H1 (cell line): ENCODE results near the gene ASAP2. TPM values are rescaled to one million over a fixed set of nuclear protein-coding genes. Genes with fewer than 3 reads are reported as not detected.

Experiments
- CTCF ChIA-PET: fragments of 300-600 bp; sonication (Branson Sonifier 250); formaldehyde crosslinking; loops from one replicate; lab custom pipeline; 2021; ENCODE audit not compliant: partially characterized antibody; lab: Charles Lee
- POLR2A ChIA-PET: fragments of 300-600 bp; sonication (Branson Sonifier 250); formaldehyde crosslinking; loops from one replicate; lab custom pipeline; 2021; ENCODE audit warnings: inconsistent platforms; ENCODE audit not compliant: partially characterized antibody; lab: Charles Lee
- DNase-seq, 2 experiments: peaks; one replicate each; pipeline versions ENCODE4 v3.0.0 to v3.0.0-alpha.2; 2010 to 2022; ENCODE audit warnings: low spot score in 2 of 2, low read depth in 1 of 2, mixed read lengths in 1 of 2
- FAIRE-seq: peaks from 2 replicates; lab custom pipeline; 2011; peaks lifted over from hg19 to GRCh38; lab: Jason Lieb, UNC
- H2AFZ ChIP-seq: 2 replicates; pipeline ENCODE4 v1.8.1; 2012; ENCODE audit warnings: low read length, inconsistent platforms
- H2AK5ac ChIP-seq: 2 replicates; pipeline ENCODE4 v1.6.1; 2013; ENCODE audit warnings: low read depth, low read length
- H2BK120ac ChIP-seq: replicated peaks from 2 replicates; pipeline ENCODE3; 2013; ENCODE audit warnings: low read depth, low read length, inconsistent platforms
- H2BK12ac ChIP-seq: 2 replicates; pipeline ENCODE4 v1.6.1; 2013; ENCODE audit warnings: low read depth, low read length
- H2BK15ac ChIP-seq: 2 replicates; pipeline ENCODE4 v1.6.1; 2013; ENCODE audit warnings: low read length
- H2BK20ac ChIP-seq: 2 replicates; pipeline ENCODE4 v1.6.1; 2013; ENCODE audit warnings: low read length
- H2BK5ac ChIP-seq: 2 replicates; pipeline ENCODE4 v1.6.1; 2013; ENCODE audit warnings: low read depth, low read length
- H3K14ac ChIP-seq: 2 replicates; pipeline ENCODE4 v1.6.1; 2013; ENCODE audit warnings: inconsistent platforms; ENCODE audit not compliant: insufficient read length
- H3K18ac ChIP-seq: 2 replicates; pipeline ENCODE4 v1.6.1; 2013; ENCODE audit warnings: low read length; ENCODE audit errors: extremely low read depth
- H3K23ac ChIP-seq: 2 replicates; pipeline ENCODE4 v1.6.1; 2013; ENCODE audit warnings: inconsistent platforms; ENCODE audit not compliant: insufficient read length
- H3K23me2 ChIP-seq: 2 replicates; pipeline ENCODE4 v1.6.1; 2013; ENCODE audit warnings: low read depth, low read length
- H3K27ac ChIP-seq: 2 replicates; pipeline ENCODE4 v1.6.1; 2011; ENCODE audit warnings: low read depth, low read length, inconsistent platforms
- H3K27me3 ChIP-seq, 4 experiments: replicated peaks in 1 of 4; 1 replicate in 1 of 4; 2 replicates in 3 of 4; pipeline versions ENCODE4 v1.6.1 to v1.8.1; 2011 to 2013; ENCODE audit warnings: low read length in 3 of 4, mild to moderate bottlenecking in 3 of 4, inconsistent platforms in 2 of 4, mixed read lengths in 2 of 4, moderate library complexity in 1 of 4; ENCODE audit not compliant: control insufficient read depth in 3 of 4, insufficient read depth in 3 of 4; ENCODE audit errors: extremely low read depth in 1 of 4
- H3K36me3 ChIP-seq, 4 experiments: 2 replicates each; pipeline versions ENCODE4 v1.6.1 to v1.8.1; 2011 to 2013; ENCODE audit warnings: mild to moderate bottlenecking in 4 of 4, low read length in 3 of 4, moderate library complexity in 2 of 4, control low read depth in 1 of 4, inconsistent platforms in 1 of 4; ENCODE audit not compliant: insufficient read depth in 4 of 4, control insufficient read depth in 2 of 4
- H3K4ac ChIP-seq: replicated peaks from 2 replicates; pipeline ENCODE3; 2013; ENCODE audit warnings: low read length, low read depth, mixed read lengths, inconsistent platforms; ENCODE audit not compliant: insufficient read length
- H3K4me1 ChIP-seq, 4 experiments: replicated peaks in 1 of 4; 1 replicate in 1 of 4; 2 replicates in 3 of 4; pipeline versions ENCODE4 v1.6.1 to v1.8.1; 2011 to 2013; ENCODE audit warnings: low read length in 3 of 4, inconsistent platforms in 2 of 4, mixed read lengths in 1 of 4; ENCODE audit not compliant: insufficient read depth in 4 of 4, control insufficient read depth in 3 of 4
- H3K4me2 ChIP-seq, 2 experiments: 2 replicates each; pipeline versions ENCODE4 v1.6.1 to v1.8.1; 2011 to 2013; ENCODE audit warnings: low read depth in 2 of 2, low read length in 2 of 2, control low read depth in 1 of 2, inconsistent platforms in 1 of 2, mild to moderate bottlenecking in 1 of 2; ENCODE audit not compliant: insufficient read depth in 1 of 2
- H3K4me3 ChIP-seq, 4 experiments: fragments of 200-600, 300-600 bp in 1 of 4; sonication (generic), shearing (Covaris generic), sonication (Bioruptor Twin) in 1 of 4; 2 replicates each; pipeline versions ENCODE4 v1.5.1 to v1.8.1; 2011 to 2016; ENCODE audit warnings: low read length in 4 of 4, low read depth in 3 of 4, control low read depth in 2 of 4, inconsistent platforms in 2 of 4, mild to moderate bottlenecking in 2 of 4, mixed read lengths in 1 of 4, moderate library complexity in 1 of 4; ENCODE audit not compliant: insufficient read depth in 2 of 4; ENCODE audit errors: extremely low read depth in 1 of 4
- H3K56ac ChIP-seq: replicated peaks from 2 replicates; pipeline ENCODE3; 2013; ENCODE audit warnings: low read depth, mild to moderate bottlenecking, mixed read lengths, low read length, inconsistent platforms; ENCODE audit not compliant: insufficient read length
- H3K79me1 ChIP-seq: 2 replicates; pipeline ENCODE4 v1.6.1; 2013; ENCODE audit warnings: low read depth, low read length, control low read depth
- H3K79me2 ChIP-seq, 2 experiments: 2 replicates each; pipeline versions ENCODE4 v1.6.1 to v1.8.1; 2012 to 2013; ENCODE audit warnings: low read length in 2 of 2, mild to moderate bottlenecking in 2 of 2, inconsistent platforms in 1 of 2; ENCODE audit not compliant: insufficient read depth in 2 of 2, control insufficient read depth in 1 of 2
- H3K9ac ChIP-seq, 4 experiments: replicated peaks in 1 of 4; 1 replicate in 1 of 4; 2 replicates in 3 of 4; pipeline versions ENCODE4 v1.6.1 to v1.8.1; 2011 to 2013; ENCODE audit warnings: low read depth in 3 of 4, low read length in 3 of 4, control low read depth in 2 of 4, mild to moderate bottlenecking in 2 of 4, moderate library complexity in 2 of 4, inconsistent platforms in 1 of 4; ENCODE audit errors: extremely low read depth in 1 of 4
- H3K9me3 ChIP-seq, 2 experiments: 2 replicates each; pipeline versions ENCODE4 v1.6.1 to v1.8.1; 2012 to 2013; ENCODE audit warnings: mild to moderate bottlenecking in 2 of 2, moderate library complexity in 2 of 2, control low read depth in 1 of 2, inconsistent platforms in 1 of 2, low read depth in 1 of 2, low read length in 1 of 2, mixed read lengths in 1 of 2; ENCODE audit not compliant: insufficient read depth in 2 of 2
- H4K20me1 ChIP-seq, 2 experiments: replicated peaks in 1 of 2; 2 replicates each; pipeline versions ENCODE3 to v1.8.1; 2011 to 2013; ENCODE audit warnings: inconsistent platforms in 2 of 2, low read length in 2 of 2, mild to moderate bottlenecking in 1 of 2; ENCODE audit not compliant: insufficient read depth in 2 of 2, control insufficient read depth in 1 of 2
- H4K5ac ChIP-seq: 2 replicates; pipeline ENCODE4 v1.6.1; 2013; ENCODE audit warnings: low read length, low read depth, mixed read lengths, inconsistent platforms; ENCODE audit not compliant: insufficient read length
- H4K8ac ChIP-seq: 2 replicates; pipeline ENCODE4 v1.8.0; 2013; ENCODE audit warnings: mild to moderate bottlenecking, moderate library complexity, low read length, inconsistent platforms; ENCODE audit not compliant: insufficient read depth; ENCODE audit errors: extremely low read depth
- H4K91ac ChIP-seq: replicated peaks from 2 replicates; pipeline ENCODE3; 2013; ENCODE audit warnings: low read length, mixed read lengths, inconsistent platforms; ENCODE audit not compliant: insufficient read length
- HDAC6 ChIP-seq: IDR thresholded peaks from one replicate; pipeline ENCODE4 v1.7.1; 2012; ENCODE audit warnings: low read depth, mild to moderate bottlenecking, inconsistent platforms, low read length, moderate library complexity
- SP1 ChIP-seq: IDR thresholded peaks from 2 replicates; pipeline ENCODE4 v1.6.1; 2011; ENCODE audit warnings: low read depth, low read length
- WGBS, 2 experiments: shearing (Covaris generic) in 1 of 2; methylation state at CpG; one replicate each; pipeline versions ENCODE4 v1.1.6 to v1.1.7; 2013 to 2015; ENCODE audit warnings: low lambda C conversion rate in 2 of 2, mixed read lengths in 2 of 2, inconsistent platforms in 1 of 2, low coverage in 1 of 2, missing lambda C conversion rate in 1 of 2; ENCODE audit not compliant: insufficient replicate concordance in 2 of 2, insufficient coverage in 1 of 2, insufficient read length in 1 of 2; ENCODE audit errors: extremely low coverage in 1 of 2, missing lambda C conversion rate in 1 of 2; 5-methylcytosine and 5-hydroxymethylcytosine counted together
- polyA plus RNA-seq, 7 experiments: library from polyadenylated mRNA; depleted of rRNA in 3 of 7; stranded (reverse) in 5 of 7; unstranded in 2 of 7; fragments of >200 nt in 5 of 7; fragments of 200-250 nt in 2 of 7; gene quantifications; 1 replicate in 5 of 7; 2 replicates in 1 of 7; 4 replicates in 1 of 7; pipeline versions ENCODE4 v1.2.1 to v1.2.3, GENCODE V29; 2011 to 2013; ENCODE audit warnings: missing spikeins in 2 of 7, mixed read lengths in 2 of 7
- total RNA-seq: library from RNA; stranded (reverse); fragmentation: NEBNext Ultra II Directional; extraction: Animal tissue kit (Norgen Biotek cat#: 25700); gene quantifications from 2 replicates; pipeline ENCODE4 v1.2.1, GENCODE V29; 2021

Gene ASAP2
- total and polyA plus RNA-seq, 2 of the 8 experiments (the other 6 are each of a cell fraction or from before 2014, with no cell fraction given), result 10.2 to 18.7 TPM

DNA sequence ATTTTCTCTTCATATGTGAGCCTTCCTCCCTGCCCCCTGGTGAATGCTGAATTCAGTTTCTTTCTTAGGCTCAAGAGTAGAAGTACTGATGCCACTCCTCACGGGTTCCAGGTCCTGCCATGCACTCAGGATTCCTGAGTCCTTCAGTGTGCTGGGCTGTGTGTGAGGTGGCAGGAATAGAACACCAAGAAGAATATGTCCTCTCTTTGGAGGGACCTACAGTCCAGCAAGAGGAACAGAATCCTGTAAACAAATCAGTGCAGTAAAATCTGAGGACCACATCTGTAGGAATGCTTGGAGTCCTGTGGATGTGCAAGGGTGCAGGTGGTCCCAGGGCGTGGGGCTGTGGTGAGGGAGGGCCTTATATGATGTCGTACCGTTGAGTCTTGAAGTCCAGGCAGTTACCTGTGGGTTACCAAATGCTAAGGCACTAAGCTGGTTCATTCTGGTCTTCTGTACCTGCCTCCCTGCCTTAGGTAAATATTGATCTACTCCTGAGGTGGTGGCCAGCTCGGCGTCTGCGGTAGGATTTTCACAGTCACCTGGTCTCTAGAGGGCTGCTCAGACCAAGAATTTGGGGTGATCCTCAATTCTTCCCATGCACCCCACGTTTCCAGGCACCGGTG is 5.5 kb downstream of the ASAP2 start:
- 0 out of 2 replicates have a peak overlapping the region, but pooled peaks have one; percentile 9 for H2AK5ac ChIP-seq
- TF ChIP-seq HDAC6 (no peak), SP1 (no peak)
- TF ChIP-seq, all 59 proteins: peak for 0
- Histone ChIP-seq H2BK20ac (no peak overlapping the region), H3K4me2 (no peak overlapping the region), H3K9ac (no peak overlapping the region), H3K56ac (no peak overlapping the region), H3K23ac (no peak overlapping the region), H4K20me1 (peaks cover 32% of the 10 kb centered on the region in 2 experiments), H3K4me3 (no peak overlapping the region), H3K79me1 (peaks cover 8% of the 10 kb centered on the region), H3K27me3 (peaks cover 0 to 6% (median 3%) of the 10 kb centered on the region in 4 experiments; a peak in 4 of 7 replicates), H2BK120ac (no peak overlapping the region), H3K18ac (no peak overlapping the region), H2BK5ac (no peak overlapping the region), H4K5ac (no peak overlapping the region), H2BK15ac (no peak overlapping the region), H3K4ac (no peak overlapping the region), H4K8ac (no peak overlapping the region), H3K4me1 (peaks cover 0 to 5% (median 3%) of the 10 kb centered on the region in 4 experiments; a peak in 4 of 7 replicates), H4K91ac (no peak overlapping the region), H3K14ac (no peak overlapping the region), H3K79me2 (peaks cover 0 to 52% of the 10 kb centered on the region in 2 experiments; a peak in 2 of 4 replicates), H2BK12ac (no peak overlapping the region), H2AFZ (no peak overlapping the region), H3K23me2 (peaks cover 2% of the 10 kb centered on the region; the same call in 1 of the 2 replicates), H3K27ac (no peak overlapping the region), H3K9me3 (no peaks in the 10 kb centered on the region), H3K36me3 (no peaks in the 10 kb centered on the region)
- FAIRE-seq, result no peak
- DNase-seq, result peak in 1 of 2 experiments; percentile 33
- 89% methylated on average over 9 of the region's 9 CpGs; no CpG with 5 or more reads in 1 of the 2 experiments for WGBS, 2 experiments
- ChIA-PET CTCF (no interaction called here), POLR2A (interaction anchor here (0.9 kb wide), 1 partner anchor 10 kb away, joined by 3 read pairs; no protein-coding TSS in a partner anchor)
